ENCODE measurements around the gene CTBP1. TPM values are rescaled to one million over a fixed set of nuclear protein-coding genes. Genes with fewer than 3 reads are reported as not detected.

Gene CTBP1
- total RNA-seq, 2 experiments from 2014 or later: 135 to 141 TPM

- peaks cover 52% of the 10 kb centered on the region for H3K36me3 Mint-ChIP-seq
- peaks cover 2% of the 10 kb centered on the region for H3K9me3 Mint-ChIP-seq
- peak overlapping the region; percentile 60 for H3K27ac Mint-ChIP-seq
- peaks cover 26% of the 10 kb centered on the region for H3K4me1 Mint-ChIP-seq
- no peak for DNase-seq
- no peaks in the 10 kb centered on the region for H3K27me3 Mint-ChIP-seq
- no peak overlapping the region for H3K4me3 Mint-ChIP-seq
Measured at GRCh38 chr4:1221155-1221870, 27.6 kb downstream of the CTBP1 start.

DNA sequence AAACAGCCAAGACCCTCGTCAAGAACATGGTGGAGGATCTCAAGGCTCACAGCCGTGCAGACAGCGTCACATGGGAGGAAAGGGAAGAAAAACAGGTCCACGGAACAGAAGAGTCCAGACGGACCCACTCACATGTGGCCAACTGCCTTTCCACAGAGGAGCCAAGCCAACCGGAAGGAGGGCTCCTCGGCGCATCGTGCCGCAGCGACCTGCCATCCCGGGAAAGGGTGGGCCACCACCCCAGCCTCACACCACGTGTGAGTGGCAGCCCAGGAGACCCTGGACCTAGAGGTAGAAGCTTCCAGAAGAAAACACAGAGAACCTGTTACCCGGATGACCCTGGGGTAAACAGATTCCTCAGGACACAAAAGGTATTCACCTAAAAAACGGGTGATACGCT, 28.4 kb downstream of the CTBP1 start:
- H3K36me3 Mint-ChIP-seq: peaks cover 55% of the 10 kb centered on the region

DNA sequence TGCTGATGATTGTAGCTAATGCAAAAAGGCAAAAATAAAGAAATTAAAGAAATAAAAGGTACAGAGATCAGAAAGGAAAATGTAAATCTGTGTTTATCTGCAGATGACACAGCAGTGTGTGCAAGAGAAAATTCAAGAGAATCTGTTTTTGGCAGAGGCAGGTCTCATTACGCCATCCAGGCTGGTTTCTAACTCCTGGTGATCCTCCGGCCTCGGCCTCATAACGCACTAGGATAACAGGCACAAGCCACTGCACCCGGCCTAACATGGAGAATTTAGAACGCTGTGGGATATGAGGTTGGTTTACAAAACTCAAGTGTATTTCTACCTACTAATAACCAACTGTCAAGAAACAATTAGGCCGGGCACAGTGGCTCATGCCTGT, 29.4 kb downstream of the CTBP1 start:
- peaks cover 2% of the 10 kb centered on the region for H3K9me3 Mint-ChIP-seq
- DNase-seq: no peak
- H3K27me3 Mint-ChIP-seq: no peaks in the 10 kb centered on the region
- peaks cover 51% of the 10 kb centered on the region for H3K36me3 Mint-ChIP-seq
- H3K4me3 Mint-ChIP-seq: peak overlapping the region; percentile 26
- peaks cover 28% of the 10 kb centered on the region for H3K4me1 Mint-ChIP-seq
- H3K27ac Mint-ChIP-seq: peak overlapping the region; percentile 21

More for the DNA sequence above, 28.4 kb downstream of the CTBP1 start:
- Mint-ChIP-seq H3K9me3 (peaks cover 2% of the 10 kb centered on the region), H3K4me1 (peaks cover 28% of the 10 kb centered on the region), H3K27ac (no peak overlapping the region), H3K27me3 (no peaks in the 10 kb centered on the region), H3K4me3 (no peak overlapping the region)
- DNase-seq: no peak

DNA sequence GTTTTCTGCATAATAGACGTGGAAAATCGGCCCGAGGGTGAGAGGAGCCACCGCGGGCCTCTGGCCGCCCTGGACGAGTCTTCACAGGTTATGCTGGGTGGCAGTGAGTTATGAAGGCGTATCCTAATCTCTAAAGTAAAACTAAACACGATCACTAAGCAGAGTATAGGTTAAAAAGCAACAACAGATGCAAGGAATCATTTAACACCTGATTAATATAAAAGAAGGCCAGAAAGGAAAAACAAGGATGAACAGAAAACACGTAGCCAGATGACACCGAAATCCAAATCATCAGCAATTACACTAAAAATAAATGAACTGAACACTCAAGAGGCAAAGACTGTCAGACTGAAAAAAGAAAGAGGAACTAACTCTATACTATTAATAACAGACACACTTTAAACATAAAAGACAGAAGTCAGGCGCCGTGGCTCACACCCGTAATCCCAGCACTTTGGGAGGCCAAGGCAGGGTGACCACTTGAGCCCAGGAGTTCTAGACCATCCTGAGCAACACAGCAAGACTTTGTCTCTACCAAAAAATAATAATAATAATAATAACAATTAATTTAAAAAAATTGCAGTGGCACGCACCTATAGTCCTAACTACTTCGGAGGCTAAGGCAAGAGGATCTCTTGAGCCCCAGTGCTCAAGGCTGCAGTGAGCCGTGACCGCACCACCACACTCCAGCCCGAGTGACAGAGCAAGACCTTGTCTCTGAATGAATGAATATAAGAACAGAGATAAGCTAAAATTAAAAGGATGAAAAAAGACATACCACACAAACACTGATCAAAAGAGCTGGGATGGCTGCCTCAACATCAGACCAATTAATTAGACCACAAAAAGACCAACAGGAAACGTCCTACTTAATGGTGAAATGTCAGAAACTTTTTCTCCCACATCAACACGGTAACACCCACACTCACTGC, 30.0 kb downstream of the CTBP1 start:
- H3K4me1 Mint-ChIP-seq: peaks cover 28% of the 10 kb centered on the region
- H3K36me3 Mint-ChIP-seq: peaks cover 47% of the 10 kb centered on the region
- no peaks in the 10 kb centered on the region for H3K27me3 Mint-ChIP-seq
- DNase-seq: no peak
- H3K27ac Mint-ChIP-seq: peak overlapping the region; percentile 70
- peak overlapping the region; percentile 26 for H3K4me3 Mint-ChIP-seq
- H3K9me3 Mint-ChIP-seq: peaks cover 2% of the 10 kb centered on the region

GRCh38 chr4:1217366-1217765, 31.6 kb downstream of the CTBP1 start:
- H3K36me3 Mint-ChIP-seq: peaks cover 47% of the 10 kb centered on the region
- peaks cover 2% of the 10 kb centered on the region for H3K9me3 Mint-ChIP-seq
- no peak for DNase-seq

DNA sequence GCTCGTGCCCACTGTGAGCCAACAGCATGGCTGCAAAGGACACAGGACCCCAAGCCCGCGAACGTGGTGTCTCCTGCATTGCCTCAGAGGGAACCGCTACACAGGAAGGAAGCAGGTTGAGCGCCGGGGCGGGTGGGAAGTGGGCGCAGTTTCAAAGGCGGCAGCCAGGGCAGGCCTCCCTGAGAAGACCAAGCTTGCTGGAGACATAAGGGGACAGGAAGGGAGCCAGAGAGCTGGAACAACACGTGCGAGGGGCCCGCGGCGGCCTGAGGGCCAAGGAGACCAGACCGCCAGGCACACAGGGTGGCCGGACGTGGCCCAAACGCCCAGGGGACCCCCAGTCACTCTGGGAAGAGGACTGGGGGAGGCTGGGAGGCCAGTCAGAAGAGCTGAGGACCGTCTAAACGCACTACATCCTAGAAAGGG, 32.0 kb downstream of the CTBP1 start:
- Mint-ChIP-seq H3K4me1 (peaks cover 28% of the 10 kb centered on the region), H3K9me3 (peaks cover 2% of the 10 kb centered on the region)

More at GRCh38 chr4:1217366-1217765, 31.6 kb downstream of the CTBP1 start:
- peak overlapping the region; percentile 69 for H3K4me3 Mint-ChIP-seq
- H3K27ac Mint-ChIP-seq: peak overlapping the region; percentile 88
- H3K4me1 Mint-ChIP-seq: peaks cover 28% of the 10 kb centered on the region
- H3K27me3 Mint-ChIP-seq: no peaks in the 10 kb centered on the region

GRCh38 chr4:1216076-1216614, 32.8 kb downstream of the CTBP1 start:
- Mint-ChIP-seq H3K36me3 (peaks cover 42% of the 10 kb centered on the region), H3K9me3 (peaks cover 2% of the 10 kb centered on the region), H3K27ac (peak overlapping the region; percentile 88), H3K4me3 (peak overlapping the region; percentile 69), H3K27me3 (no peaks in the 10 kb centered on the region), H3K4me1 (peaks cover 28% of the 10 kb centered on the region)
- DNase-seq: no peak

More for the DNA sequence above, 32.0 kb downstream of the CTBP1 start:
- peak overlapping the region; percentile 88 for H3K27ac Mint-ChIP-seq
- H3K27me3 Mint-ChIP-seq: no peaks in the 10 kb centered on the region
- peak overlapping the region; percentile 69 for H3K4me3 Mint-ChIP-seq
- peaks cover 46% of the 10 kb centered on the region for H3K36me3 Mint-ChIP-seq
- peak; percentile 76 for DNase-seq

DNA sequence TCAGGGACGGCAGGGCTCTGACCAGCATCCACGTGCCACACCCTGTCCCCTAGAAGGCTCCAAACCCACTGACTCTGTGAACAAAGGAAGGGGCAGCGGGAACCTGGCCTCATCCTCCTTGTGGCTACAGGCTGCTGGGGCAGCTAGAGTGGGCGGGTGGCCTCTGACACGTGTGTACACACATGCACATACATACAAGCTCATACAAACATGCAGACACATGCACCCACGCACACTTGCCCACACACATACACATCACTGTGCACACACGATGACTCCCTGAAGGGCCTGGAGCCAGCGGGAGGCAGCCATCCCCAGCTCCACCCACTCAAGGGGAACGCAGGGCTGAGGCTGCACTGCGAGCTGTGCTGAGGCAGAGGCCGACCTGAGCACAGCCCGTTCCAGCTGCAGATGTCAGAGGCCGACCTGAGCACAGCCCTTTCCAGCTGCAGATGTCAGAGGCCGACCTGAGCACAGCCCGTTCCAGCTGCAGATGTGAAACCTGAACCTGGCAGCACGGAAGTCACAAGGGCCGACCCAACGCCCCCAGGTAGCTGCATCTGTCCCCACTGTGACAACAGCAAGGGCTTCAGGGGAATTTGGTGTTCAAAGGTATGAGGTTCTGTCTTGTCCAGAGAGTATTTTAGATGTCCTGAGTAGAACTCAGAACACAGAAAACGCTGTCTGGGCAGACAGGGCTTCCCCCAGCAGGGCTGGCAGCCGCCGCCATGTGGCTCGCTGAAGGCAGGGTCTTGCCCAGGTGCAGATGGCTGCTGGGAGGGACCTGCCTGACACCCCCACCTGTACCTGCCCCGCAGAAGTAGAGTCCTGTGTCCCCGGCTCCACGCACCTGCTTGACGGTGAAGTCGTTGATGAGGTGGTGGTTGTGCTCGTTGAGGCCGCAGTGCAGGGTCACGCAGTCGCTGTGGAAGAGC, 33.5 kb downstream of the CTBP1 start:
- Mint-ChIP-seq H3K9me3 (peaks cover 2% of the 10 kb centered on the region), H3K4me3 (no peak overlapping the region), H3K4me1 (peaks cover 28% of the 10 kb centered on the region), H3K27me3 (no peaks in the 10 kb centered on the region), H3K36me3 (peaks cover 36% of the 10 kb centered on the region), H3K27ac (peak overlapping the region; percentile 88)
- no peak for DNase-seq

- Mint-ChIP-seq H3K9me3 (peaks cover 2% of the 10 kb centered on the region), H3K27ac (no peak overlapping the region)
Measured at GRCh38 chr4:1214101-1215095, 34.5 kb downstream of the CTBP1 start.

GRCh38 chr4:1213336-1213995, 35.5 kb downstream of the CTBP1 start:
- Mint-ChIP-seq H3K36me3 (peaks cover 23% of the 10 kb centered on the region), H3K27ac (no peak overlapping the region), H3K27me3 (no peaks in the 10 kb centered on the region), H3K4me1 (peaks cover 18% of the 10 kb centered on the region), H3K4me3 (no peak overlapping the region), H3K9me3 (peaks cover 2% of the 10 kb centered on the region)
- no peak for DNase-seq

More at GRCh38 chr4:1214101-1215095, 34.5 kb downstream of the CTBP1 start:
- Mint-ChIP-seq H3K36me3 (peaks cover 30% of the 10 kb centered on the region), H3K4me3 (no peak overlapping the region), H3K27me3 (no peaks in the 10 kb centered on the region), H3K4me1 (peaks cover 25% of the 10 kb centered on the region)
- DNase-seq: no peak

DNA sequence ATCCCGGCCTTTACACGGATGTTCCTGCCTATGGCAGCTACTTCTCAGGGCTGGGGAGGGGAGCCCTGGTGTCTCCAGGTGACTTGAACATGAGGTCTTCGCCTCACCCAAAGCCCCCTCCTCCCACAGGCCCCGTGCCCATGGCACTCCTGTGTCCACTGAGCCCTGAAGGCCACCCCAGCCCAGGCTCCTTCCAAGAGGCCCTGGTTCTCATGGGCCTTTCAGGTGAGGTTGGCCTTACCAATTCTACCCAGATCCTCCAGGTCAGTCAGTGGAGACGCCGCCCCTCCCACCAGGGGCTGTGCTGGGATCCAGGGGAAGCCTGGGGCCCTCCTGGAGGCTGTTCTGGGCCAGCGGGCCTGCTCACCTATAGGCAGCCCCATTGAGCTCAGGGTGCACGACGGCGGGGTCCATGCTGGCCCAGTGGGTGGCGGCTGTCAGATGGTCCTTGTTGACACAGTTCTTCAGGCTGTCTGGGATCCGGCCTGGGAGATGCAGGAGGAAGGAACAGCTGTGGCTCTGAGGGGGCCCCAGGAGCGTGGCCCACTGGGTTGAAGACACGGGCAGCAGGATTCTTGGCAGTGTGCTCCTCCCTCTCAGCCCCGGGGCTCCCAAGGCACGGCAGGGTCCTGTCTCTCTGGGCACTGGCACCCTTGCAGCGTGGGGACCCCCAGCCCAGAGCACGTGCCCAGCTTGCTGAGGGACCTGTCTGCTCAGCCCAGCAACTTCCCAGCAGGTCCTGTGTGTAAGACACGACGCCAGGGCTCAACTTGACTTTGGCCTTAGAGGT, 36.2 kb downstream of the CTBP1 start:
- Mint-ChIP-seq H3K27me3 (no peaks in the 10 kb centered on the region), H3K4me1 (peaks cover 16% of the 10 kb centered on the region), H3K27ac (no peak overlapping the region), H3K4me3 (no peak overlapping the region), H3K9me3 (peaks cover under 1% of the 10 kb centered on the region), H3K36me3 (peaks cover 17% of the 10 kb centered on the region)
- no peak for DNase-seq

GRCh38 chr4:1211891-1212545, 36.9 kb downstream of the CTBP1 start:
- no peak overlapping the region for H3K27ac Mint-ChIP-seq
- H3K4me1 Mint-ChIP-seq: peaks cover 9% of the 10 kb centered on the region
- no peaks in the 10 kb centered on the region for H3K27me3 Mint-ChIP-seq
- H3K4me3 Mint-ChIP-seq: no peak overlapping the region
- DNase-seq: no peak
- peaks cover 10% of the 10 kb centered on the region for H3K36me3 Mint-ChIP-seq
- no peaks in the 10 kb centered on the region for H3K9me3 Mint-ChIP-seq

Data from activated naive CD8-positive, alpha-beta T cell treated with anti-CD3 and anti-CD28 coated beads for 36 hours (primary cell).